HTERT RPE-1 (cell line): ENCODE results near the gene ATAD5.
"Not testable (repeated sequence)": the region's sequence is repeated elsewhere in the genome, so short reads cannot be mapped to it uniquely, and the experiment has no call there.

Experiments used
- in situ Hi-C: fragments of 300-500 bp; cut with MboI; formaldehyde crosslinking; loops from 4 replicates; pipeline ENCODE4 v1.14.3; 2020; ENCODE audit warnings: low sequenced_read_pairs

The ATAD5 gene

GRCh38 chr17:30831663-30832437, at the start of gene ATAD5:
Gene ATAD5, plus strand, starts transcription at chr17:30831966. Its CDS starts 382 bp downstream, at chr17:30832348.
- in situ Hi-C loops: no loop called here

- in situ Hi-C loops: no loop called here
These were observed 49.6 kb upstream of the ATAD5 start for GRCh38 chr17:30782206-30782605.

GRCh38 chr17:30788918-30789317, 42.8 kb upstream of the ATAD5 start:
- in situ Hi-C loops: no loop called here

- in situ Hi-C loops: no loop called here
These were observed 41.5 kb upstream of the ATAD5 start for GRCh38 chr17:30790279-30790678.

- in situ Hi-C loops: no loop called here
These were observed 38.3 kb upstream of the ATAD5 start for GRCh38 chr17:30793282-30793977.

GRCh38 chr17:30794372-30794771, 37.4 kb upstream of the ATAD5 start:
- in situ Hi-C loops: no loop called here

- in situ Hi-C loops: no loop called here
These were observed 35.8 kb upstream of the ATAD5 start for GRCh38 chr17:30796016-30796415.

- in situ Hi-C loops: no loop called here
These were observed 30.1 kb upstream of the ATAD5 start for GRCh38 chr17:30801671-30802070.

- in situ Hi-C loops: no loop called here
These were observed 25.8 kb upstream of the ATAD5 start for GRCh38 chr17:30805944-30806456.

GRCh38 chr17:30807896-30808295, 23.9 kb upstream of the ATAD5 start:
- in situ Hi-C loops: no loop called here

GRCh38 chr17:30808785-30809286, 22.9 kb upstream of the ATAD5 start:
- in situ Hi-C loops: no loop called here

GRCh38 chr17:30809867-30810266, 21.9 kb upstream of the ATAD5 start:
- in situ Hi-C loops: no loop called here

- in situ Hi-C loops: no loop called here
These were observed 19.3 kb upstream of the ATAD5 start for GRCh38 chr17:30812218-30813177.

GRCh38 chr17:30814236-30814635, 17.5 kb upstream of the ATAD5 start:
- in situ Hi-C loops: not testable (repeated sequence)

- in situ Hi-C loops: not testable (repeated sequence)
These were observed 16.9 kb upstream of the ATAD5 start for GRCh38 chr17:30814860-30815259.

- in situ Hi-C loops: no loop called here
These were observed 15.6 kb upstream of the ATAD5 start for GRCh38 chr17:30816165-30816564.

- in situ Hi-C loops: no loop called here
These were observed 11.6 kb upstream of the ATAD5 start for GRCh38 chr17:30819971-30820705.

- in situ Hi-C loops: no loop called here
These were observed 9.7 kb upstream of the ATAD5 start for GRCh38 chr17:30821871-30822723.

- in situ Hi-C loops: not testable (repeated sequence)
These were observed 8.8 kb upstream of the ATAD5 start for GRCh38 chr17:30822919-30823318.
